ENCODE results near the gene IGF2BP2.

The IGF2BP2 gene

GRCh38 chr3:185717627-185718402 is 107.0 kb downstream of the IGF2BP2 start:
- DNase-seq = no peak
- TF ChIP-seq GATA1 (IDR thresholded peaks at IDR 0.05; ENCODE audit: low read depth, low read length) = no peak
- TF ChIP-seq POLR2A (IDR thresholded peaks at IDR 0.05; ENCODE audit: low read length) = no peak

- no peak for TF ChIP-seq GATA1 (IDR thresholded peaks at IDR 0.05; ENCODE audit: low read depth, low read length)
- no peak for TF ChIP-seq POLR2A (IDR thresholded peaks at IDR 0.05; ENCODE audit: low read length)
These were observed 107.7 kb downstream of the IGF2BP2 start for GRCh38 chr3:185717121-185717520.

GRCh38 chr3:185716436-185717108 is 108.3 kb downstream of the IGF2BP2 start:
- no peak for DNase-seq
- TF ChIP-seq POLR2A (IDR thresholded peaks at IDR 0.05; ENCODE audit: low read length) = no peak
- TF ChIP-seq GATA1 (IDR thresholded peaks at IDR 0.05; ENCODE audit: low read depth, low read length) = no peak

More at GRCh38 chr3:185717121-185717520, 107.7 kb downstream of the IGF2BP2 start:
- no peak for DNase-seq

- no peak for DNase-seq
- TF ChIP-seq GATA1 (IDR thresholded peaks at IDR 0.05; ENCODE audit: low read depth, low read length) (no peak), POLR2A (IDR thresholded peaks at IDR 0.05; ENCODE audit: low read length) (no peak)
These were observed 109.8 kb downstream of the IGF2BP2 start for GRCh38 chr3:185715091-185715490.

- no peak for DNase-seq
- TF ChIP-seq GATA1 (IDR thresholded peaks at IDR 0.05; ENCODE audit: low read depth, low read length) (no peak), POLR2A (IDR thresholded peaks at IDR 0.05; ENCODE audit: low read length) (no peak)
These were observed 110.8 kb downstream of the IGF2BP2 start for GRCh38 chr3:185714085-185714484.

- no peak for DNase-seq
- TF ChIP-seq POLR2A (IDR thresholded peaks at IDR 0.05; ENCODE audit: low read length) (no peak), GATA1 (IDR thresholded peaks at IDR 0.05; ENCODE audit: low read depth, low read length) (no peak)
These were observed 111.8 kb downstream of the IGF2BP2 start for GRCh38 chr3:185713015-185713414.

- no peak for DNase-seq
- TF ChIP-seq GATA1 (IDR thresholded peaks at IDR 0.05; ENCODE audit: low read depth, low read length) = no peak
- TF ChIP-seq POLR2A (IDR thresholded peaks at IDR 0.05; ENCODE audit: low read length) = no peak
These were observed 112.5 kb downstream of the IGF2BP2 start for GRCh38 chr3:185712337-185712736.

GRCh38 chr3:185711255-185711870 is 113.5 kb downstream of the IGF2BP2 start:
- TF ChIP-seq POLR2A (IDR thresholded peaks at IDR 0.05; ENCODE audit: low read length) (no peak), GATA1 (IDR thresholded peaks at IDR 0.05; ENCODE audit: low read depth, low read length) (no peak)
- DNase-seq = no peak

GRCh38 chr3:185709251-185709955 is 115.4 kb downstream of the IGF2BP2 start:
- no peak for DNase-seq

GRCh38 chr3:185708392-185708791 is 116.5 kb downstream of the IGF2BP2 start:
- no peak for TF ChIP-seq POLR2A (IDR thresholded peaks at IDR 0.05; ENCODE audit: low read length)
- TF ChIP-seq GATA1 (IDR thresholded peaks at IDR 0.05; ENCODE audit: low read depth, low read length) = no peak
- DNase-seq = no peak

More at GRCh38 chr3:185709251-185709955, 115.4 kb downstream of the IGF2BP2 start:
- no peak for TF ChIP-seq POLR2A (IDR thresholded peaks at IDR 0.05; ENCODE audit: low read length)
- TF ChIP-seq GATA1 (IDR thresholded peaks at IDR 0.05; ENCODE audit: low read depth, low read length) = no peak

- DNase-seq = no peak
- no peak for TF ChIP-seq POLR2A (IDR thresholded peaks at IDR 0.05; ENCODE audit: low read length)
- TF ChIP-seq GATA1 (IDR thresholded peaks at IDR 0.05; ENCODE audit: low read depth, low read length) = no peak
These were observed 119.3 kb downstream of the IGF2BP2 start for GRCh38 chr3:185705498-185705897.

- TF ChIP-seq GATA1 (IDR thresholded peaks at IDR 0.05; ENCODE audit: low read depth, low read length) (no peak), POLR2A (IDR thresholded peaks at IDR 0.05; ENCODE audit: low read length) (no peak)
- DNase-seq = no peak
These were observed 122.3 kb downstream of the IGF2BP2 start for GRCh38 chr3:185702262-185703225.
